ENCODE results near the gene TMEM18. TPM values are rescaled to one million over a fixed set of nuclear protein-coding genes. Genes with fewer than 3 reads are reported as not detected.

The TMEM18 gene
- total and polyA plus RNA-seq, 2 donors (not counting 1 experiment from before 2014, with no cell fraction given) = 15.2 to 39.7 TPM

GRCh38 chr2:696999-697627 lies 19.9 kb upstream of the TMEM18 start:
- no peaks in the 10 kb centered on the region for H3K36me3 ChIP-seq (ENCODE audit: control insufficient read depth, insufficient read depth, low read length)
- H2AFZ ChIP-seq (ENCODE audit: low read length) = no peak overlapping the region
- no peaks in the 10 kb centered on the region for H4K20me1 ChIP-seq (ENCODE audit: control insufficient read depth, extremely low read depth, insufficient read depth, low read length)
- no peak overlapping the region for H3K4me2 ChIP-seq (ENCODE audit: extremely low read depth, insufficient read depth, low read length)
- H3K9ac ChIP-seq (ENCODE audit: insufficient read depth, low read length) = no peak overlapping the region
- TF ChIP-seq CTCF (conservative IDR thresholded peaks at IDR 0.05 in 1 of 2, IDR thresholded peaks at IDR 0.05 in 1 of 2; ENCODE audit: low read depth in 1 of 2, low read length in 2 of 2) (no peak), EZH2 (IDR thresholded peaks at IDR 0.05; ENCODE audit: low read length, missing control alignments) (no peak)
- no peak overlapping the region for H3K4me3 ChIP-seq (replicated peaks in 1 of 4; ENCODE audit: control extremely low read depth in 1 of 4, insufficient read depth in 1 of 4, low read depth in 3 of 4, low read length in 4 of 4)
- H3K79me2 ChIP-seq (ENCODE audit: control insufficient read depth, insufficient read depth, low read length) = no peaks in the 10 kb centered on the region
- no peak overlapping the region for H3K27ac ChIP-seq (ENCODE audit: insufficient read depth, low read length)
- no peak for DNase-seq (ENCODE audit: low read depth in 2 of 2)
- H3K4me1 ChIP-seq (ENCODE audit: control insufficient read depth, extremely low read depth, insufficient read depth, low read length) = no peaks in the 10 kb centered on the region
- no peaks in the 10 kb centered on the region for H3K27me3 ChIP-seq (ENCODE audit: control insufficient read depth, insufficient read depth, low read length)
- H3K9me3 ChIP-seq (ENCODE audit: control insufficient read depth, insufficient read depth, low read depth, low read length) = no peaks in the 10 kb centered on the region

GRCh38 chr2:696463-696862 lies 19.3 kb upstream of the TMEM18 start:
- Histone ChIP-seq H3K9ac (ENCODE audit: insufficient read depth, low read length) (no peak overlapping the region), H3K27me3 (ENCODE audit: control insufficient read depth, insufficient read depth, low read length) (no peaks in the 10 kb centered on the region), H3K36me3 (ENCODE audit: control insufficient read depth, insufficient read depth, low read length) (no peaks in the 10 kb centered on the region), H4K20me1 (ENCODE audit: control insufficient read depth, extremely low read depth, insufficient read depth, low read length) (no peaks in the 10 kb centered on the region), H3K9me3 (ENCODE audit: control insufficient read depth, insufficient read depth, low read depth, low read length) (no peaks in the 10 kb centered on the region), H2AFZ (ENCODE audit: low read length) (no peak overlapping the region), H3K27ac (ENCODE audit: insufficient read depth, low read length) (no peak overlapping the region), H3K79me2 (ENCODE audit: control insufficient read depth, insufficient read depth, low read length) (no peaks in the 10 kb centered on the region), H3K4me3 (replicated peaks in 1 of 4; ENCODE audit: control extremely low read depth in 1 of 4, insufficient read depth in 1 of 4, low read depth in 3 of 4, low read length in 4 of 4) (no peak overlapping the region), H3K4me2 (ENCODE audit: extremely low read depth, insufficient read depth, low read length) (no peak overlapping the region), H3K4me1 (ENCODE audit: control insufficient read depth, extremely low read depth, insufficient read depth, low read length) (no peaks in the 10 kb centered on the region)
- DNase-seq (ENCODE audit: low read depth in 2 of 2) = no peak
- TF ChIP-seq EZH2 (IDR thresholded peaks at IDR 0.05; ENCODE audit: low read length, missing control alignments) = no peak
- no peak for TF ChIP-seq CTCF (conservative IDR thresholded peaks at IDR 0.05 in 1 of 2, IDR thresholded peaks at IDR 0.05 in 1 of 2; ENCODE audit: low read depth in 1 of 2, low read length in 2 of 2)

- H3K9me3 ChIP-seq (ENCODE audit: control insufficient read depth, insufficient read depth, low read depth, low read length) = no peaks in the 10 kb centered on the region
- H3K27ac ChIP-seq (ENCODE audit: insufficient read depth, low read length) = no peak overlapping the region
- DNase-seq (ENCODE audit: low read depth in 2 of 2) = no peak
- H3K27me3 ChIP-seq (ENCODE audit: control insufficient read depth, insufficient read depth, low read length) = no peaks in the 10 kb centered on the region
- H3K4me3 ChIP-seq (replicated peaks in 1 of 4; ENCODE audit: control extremely low read depth in 1 of 4, insufficient read depth in 1 of 4, low read depth in 3 of 4, low read length in 4 of 4) = no peak overlapping the region
- H3K4me2 ChIP-seq (ENCODE audit: extremely low read depth, insufficient read depth, low read length) = no peak overlapping the region
- no peak overlapping the region for H3K9ac ChIP-seq (ENCODE audit: insufficient read depth, low read length)
- H4K20me1 ChIP-seq (ENCODE audit: control insufficient read depth, extremely low read depth, insufficient read depth, low read length) = no peaks in the 10 kb centered on the region
- H3K4me1 ChIP-seq (ENCODE audit: control insufficient read depth, extremely low read depth, insufficient read depth, low read length) = no peaks in the 10 kb centered on the region
- no peaks in the 10 kb centered on the region for H3K79me2 ChIP-seq (ENCODE audit: control insufficient read depth, insufficient read depth, low read length)
- no peak overlapping the region for H2AFZ ChIP-seq (ENCODE audit: low read length)
- no peak for TF ChIP-seq CTCF (conservative IDR thresholded peaks at IDR 0.05 in 1 of 2, IDR thresholded peaks at IDR 0.05 in 1 of 2; ENCODE audit: low read depth in 1 of 2, low read length in 2 of 2)
- TF ChIP-seq EZH2 (IDR thresholded peaks at IDR 0.05; ENCODE audit: low read length, missing control alignments) = no peak
- no peaks in the 10 kb centered on the region for H3K36me3 ChIP-seq (ENCODE audit: control insufficient read depth, insufficient read depth, low read length)
Observed at GRCh38 chr2:694906-695510, 17.8 kb upstream of the TMEM18 start.

All from fibroblast of lung (primary cell).